ENCODE results near the gene SLC24A3. TPM values are rescaled to one million over a fixed set of nuclear protein-coding genes. Genes with fewer than 3 reads are reported as not detected.

Gene SLC24A3
- total RNA-seq, 4 donors from 2014 or later = 2.3 to 6.9 (median 5.4) TPM

DNA sequence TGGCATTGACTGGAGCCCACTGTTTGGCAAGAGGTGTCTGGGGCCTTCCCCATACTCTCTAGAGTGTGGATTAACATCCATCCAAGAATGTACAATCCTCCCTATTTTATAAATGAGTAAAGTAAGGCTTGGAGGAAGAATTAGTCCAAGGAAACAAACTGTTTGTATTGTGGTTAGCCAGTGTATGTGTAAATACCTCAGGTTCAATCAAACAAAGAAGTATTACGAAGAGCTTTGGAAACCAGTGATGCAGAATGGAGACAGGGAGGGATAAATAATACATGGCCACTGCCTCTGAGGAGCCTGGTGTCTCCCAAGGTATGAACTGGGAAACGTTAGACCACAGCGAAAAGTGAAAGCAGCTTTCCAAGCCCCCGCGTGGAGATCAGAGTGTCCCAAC is 319.0 kb downstream of the SLC24A3 start:
- H3K4me3 ChIP-seq (ENCODE audit: low read depth, poor library complexity, severe bottlenecking) = no peak overlapping the region
- TF ChIP-seq, protein P1, sequence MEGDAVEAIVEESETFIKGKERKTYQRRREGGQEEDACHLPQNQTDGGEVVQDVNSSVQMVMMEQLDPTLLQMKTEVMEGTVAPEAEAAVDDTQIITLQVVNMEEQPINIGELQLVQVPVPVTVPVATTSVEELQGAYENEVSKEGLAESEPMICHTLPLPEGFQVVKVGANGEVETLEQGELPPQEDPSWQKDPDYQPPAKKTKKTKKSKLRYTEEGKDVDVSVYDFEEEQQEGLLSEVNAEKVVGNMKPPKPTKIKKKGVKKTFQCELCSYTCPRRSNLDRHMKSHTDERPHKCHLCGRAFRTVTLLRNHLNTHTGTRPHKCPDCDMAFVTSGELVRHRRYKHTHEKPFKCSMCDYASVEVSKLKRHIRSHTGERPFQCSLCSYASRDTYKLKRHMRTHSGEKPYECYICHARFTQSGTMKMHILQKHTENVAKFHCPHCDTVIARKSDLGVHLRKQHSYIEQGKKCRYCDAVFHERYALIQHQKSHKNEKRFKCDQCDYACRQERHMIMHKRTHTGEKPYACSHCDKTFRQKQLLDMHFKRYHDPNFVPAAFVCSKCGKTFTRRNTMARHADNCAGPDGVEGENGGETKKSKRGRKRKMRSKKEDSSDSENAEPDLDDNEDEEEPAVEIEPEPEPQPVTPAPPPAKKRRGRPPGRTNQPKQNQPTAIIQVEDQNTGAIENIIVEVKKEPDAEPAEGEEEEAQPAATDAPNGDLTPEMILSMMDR (IDR thresholded peaks at IDR 0.05) = no peak
- no peak for TF ChIP-seq POLR2A (IDR thresholded peaks at IDR 0.05)
- intact Hi-C loops (cut with DNase I; ENCODE audit: low total_unique reads) = no loop called here
- DNase-seq (ENCODE audit: low spot score in 2 of 2) = peak in 1 of 2 donors; percentile 8
- WGBS, 2 donors = 90 to 91% methylated on average over 5 of the region's 5 CpGs

DNA sequence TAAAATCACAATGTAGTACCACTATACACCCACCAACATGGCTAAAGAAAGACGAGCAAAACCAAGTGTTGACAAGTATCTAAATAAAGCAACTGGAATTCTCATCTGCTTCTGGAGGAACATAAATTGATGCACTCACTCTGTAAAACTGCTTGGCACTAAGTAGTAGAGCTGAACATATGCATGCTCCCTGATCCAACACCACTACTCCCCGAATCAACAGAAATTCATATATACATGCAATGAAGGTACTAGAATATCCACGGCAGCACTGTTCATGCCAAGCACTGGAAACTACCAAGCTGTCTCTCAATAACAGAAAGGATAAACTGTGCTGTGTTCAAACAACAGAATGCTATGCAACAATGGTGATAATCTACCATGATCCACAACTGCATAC is 326.1 kb downstream of the SLC24A3 start:
- no peak for DNase-seq (ENCODE audit: low spot score in 2 of 2)
- H3K4me3 ChIP-seq (ENCODE audit: low read depth, poor library complexity, severe bottlenecking) = no peak overlapping the region
- intact Hi-C loops (cut with DNase I; ENCODE audit: low total_unique reads) = no loop called here
- TF ChIP-seq, protein P1 (IDR thresholded peaks at IDR 0.05) = no peak
- no peak for TF ChIP-seq POLR2A (IDR thresholded peaks at IDR 0.05)
- 81 to 82% methylated on average over 3 of the region's 3 CpGs for WGBS, 2 donors

- TF ChIP-seq POLR2A (IDR thresholded peaks at IDR 0.05) = no peak
- TF ChIP-seq, protein P1 (IDR thresholded peaks at IDR 0.05) = no peak
- DNase-seq (ENCODE audit: low spot score in 2 of 2) = no peak
- WGBS, 2 donors = 54 to 55% methylated on average over 4 of the region's 4 CpGs
- H3K4me3 ChIP-seq (ENCODE audit: low read depth, poor library complexity, severe bottlenecking) = no peak overlapping the region
- intact Hi-C loops (cut with DNase I; ENCODE audit: low total_unique reads) = no loop called here
These were observed 326.7 kb downstream of the SLC24A3 start for GRCh38 chr20:19539191-19539590.

DNA sequence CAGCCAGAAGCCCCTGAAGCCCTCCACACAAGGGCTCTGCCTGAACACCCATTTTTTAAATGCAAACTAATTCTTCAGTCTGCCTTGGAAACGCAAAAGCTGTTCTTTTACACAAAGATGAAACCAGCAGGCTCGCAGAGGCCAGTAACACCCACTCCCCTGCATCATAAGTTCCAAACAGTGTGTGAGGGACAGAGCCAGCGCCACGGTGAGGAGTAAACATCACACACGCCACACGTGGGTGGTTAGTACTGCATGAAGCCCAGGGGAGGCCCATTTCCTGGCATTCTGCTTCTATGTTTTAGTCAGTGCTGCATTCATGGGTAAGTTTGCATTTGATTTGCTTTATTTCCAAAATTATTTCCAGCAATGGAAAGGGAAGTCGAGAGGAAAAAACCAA is 327.9 kb downstream of the SLC24A3 start:
- intact Hi-C loops (cut with DNase I; ENCODE audit: low total_unique reads) = no loop called here
- 54 to 67% methylated on average over 7 of the region's 7 CpGs for WGBS, 2 donors
- no peak for TF ChIP-seq POLR2A (IDR thresholded peaks at IDR 0.05)
- TF ChIP-seq, protein P1 (IDR thresholded peaks at IDR 0.05) = no peak
- no peak overlapping the region for H3K4me3 ChIP-seq (ENCODE audit: low read depth, poor library complexity, severe bottlenecking)
- DNase-seq (ENCODE audit: low spot score in 2 of 2) = no peak

DNA sequence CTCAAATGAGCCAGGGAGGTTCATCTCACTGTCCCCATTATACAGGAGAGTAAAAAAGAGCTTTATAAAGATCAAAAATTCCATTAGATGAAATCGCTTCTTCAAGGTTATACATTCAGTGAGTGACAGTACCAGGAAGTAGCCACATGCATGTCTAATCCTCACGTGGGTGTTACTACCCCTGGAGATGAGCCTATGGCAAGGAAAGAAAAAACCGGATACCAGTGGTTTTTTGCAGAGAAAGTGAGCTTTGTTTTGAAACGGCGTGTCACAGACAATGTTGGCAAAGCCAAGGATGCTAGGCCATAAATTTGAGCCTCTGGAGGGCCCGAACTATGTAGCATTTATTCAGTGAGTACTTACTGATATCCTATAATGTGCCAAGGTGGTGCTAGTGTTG is 330.7 kb downstream of the SLC24A3 start:
- intact Hi-C loops (cut with DNase I; ENCODE audit: low total_unique reads) = no loop called here
- no peak for DNase-seq (ENCODE audit: low spot score in 2 of 2)
- 69 to 74% methylated on average over 6 of the region's 6 CpGs for WGBS, 2 donors
- H3K4me3 ChIP-seq (ENCODE audit: low read depth, poor library complexity, severe bottlenecking) = no peak overlapping the region
- no peak for TF ChIP-seq POLR2A (IDR thresholded peaks at IDR 0.05)
- TF ChIP-seq, protein P1 (IDR thresholded peaks at IDR 0.05) = no peak

- intact Hi-C loops (cut with DNase I; ENCODE audit: low total_unique reads) = no loop called here
- 91 to 96% methylated on average over 7 of the region's 7 CpGs for WGBS, 2 donors
- TF ChIP-seq, protein P1 (IDR thresholded peaks at IDR 0.05) = no peak
- TF ChIP-seq POLR2A (IDR thresholded peaks at IDR 0.05) = no peak
- DNase-seq (ENCODE audit: low spot score in 2 of 2) = no peak
- no peak overlapping the region for H3K4me3 ChIP-seq (ENCODE audit: low read depth, poor library complexity, severe bottlenecking)
These were observed 332.2 kb downstream of the SLC24A3 start for GRCh38 chr20:19544684-19545083.
